Progenitor cell of endocrine pancreas (in vitro differentiated cells): ENCODE results near the gene REXO1. TPM values are rescaled to one million over a fixed set of nuclear protein-coding genes. Genes with fewer than 3 reads are reported as not detected.

Experiments
- DNase-seq: peaks from one replicate; pipeline ENCODE4 v3.0.0; 2021; ENCODE audit warnings: low spot score; ENCODE audit not compliant: unreplicated experiment
- H3K27ac Mint-ChIP-seq: 2 replicates; pipeline ENCODE4 v1.8.0; 2021; ENCODE audit warnings: mild to moderate bottlenecking, moderate library complexity, mixed read lengths
- H3K27me3 Mint-ChIP-seq: 2 replicates; pipeline ENCODE4 v1.8.0; 2021; ENCODE audit warnings: mixed read lengths
- H3K36me3 Mint-ChIP-seq: 2 replicates; pipeline ENCODE4 v1.8.0; 2022; ENCODE audit warnings: mixed read lengths; ENCODE audit not compliant: insufficient read depth
- H3K4me1 Mint-ChIP-seq: 2 replicates; pipeline ENCODE4 v1.8.0; 2021; ENCODE audit warnings: low read depth, mixed read lengths
- H3K4me3 Mint-ChIP-seq: 2 replicates; pipeline ENCODE4 v1.8.0; 2021; ENCODE audit warnings: low read depth, mild to moderate bottlenecking, moderate library complexity, mixed read lengths
- H3K9me3 Mint-ChIP-seq: 2 replicates; pipeline ENCODE4 v1.8.0; 2021; ENCODE audit warnings: low read depth, mixed read lengths
- CTCF ChIP-seq: fragments of 200-600 bp; sonication (generic); IDR thresholded peaks from one replicate; pipeline ENCODE4 v1.5.0; 2021; ENCODE audit warnings: antibody characterized with exemption, mild to moderate bottlenecking; ENCODE audit not compliant: unreplicated experiment
- total RNA-seq: library from RNA; stranded (reverse); gene quantifications from 2 replicates; pipeline ENCODE4 v1.2.1, GENCODE V29; 2021

The REXO1 gene
- total RNA-seq, 1 donor from 2014 or later = 42.8 TPM

DNA sequence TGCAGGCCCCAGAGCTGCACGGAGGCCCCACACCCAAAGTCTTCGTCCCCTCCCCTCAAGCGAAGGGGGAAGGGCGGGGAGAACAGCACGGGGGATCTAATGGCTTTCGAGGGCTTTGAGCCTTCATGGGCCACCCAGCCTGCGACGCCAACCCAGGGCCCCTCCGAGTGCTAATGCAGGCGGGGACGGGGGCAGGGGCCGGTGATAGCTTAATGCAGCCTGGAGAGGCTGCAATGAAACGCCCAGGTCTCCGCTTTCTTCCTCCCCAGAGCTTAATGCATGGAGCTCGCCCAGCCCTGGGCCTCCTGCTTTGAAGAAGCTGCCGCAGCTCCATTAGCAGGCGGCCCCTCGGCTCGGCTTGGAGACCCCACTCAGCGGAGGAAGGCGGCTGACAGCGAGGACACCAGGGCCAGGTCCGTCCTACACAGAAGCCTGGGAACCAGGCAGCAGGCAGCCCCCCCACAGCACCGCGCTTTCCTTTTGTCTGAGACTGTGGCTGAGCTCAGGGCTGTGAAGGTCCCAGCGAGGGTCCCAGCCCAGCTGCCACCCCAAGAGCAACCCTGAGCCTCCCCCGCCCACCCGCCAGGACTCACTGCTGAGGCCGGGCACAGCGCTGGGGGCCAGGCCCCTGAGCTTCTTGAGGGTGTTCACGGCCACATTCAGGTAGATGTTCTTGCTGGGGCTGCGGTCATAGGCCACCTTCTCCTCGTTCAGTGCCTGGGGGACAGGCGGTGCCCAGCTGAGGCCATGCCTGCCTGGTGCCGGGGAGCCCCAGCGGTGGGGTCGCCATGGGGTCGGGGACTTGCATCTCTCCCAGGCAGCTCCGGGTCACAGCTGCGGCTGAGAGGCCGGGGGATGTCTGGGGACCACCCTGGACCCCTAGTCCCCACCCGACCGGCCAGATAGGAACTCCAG is 28.7 kb downstream of the REXO1 start:
- Mint-ChIP-seq H3K27ac (no peak overlapping the region), H3K4me1 (no peaks in the 10 kb centered on the region), H3K9me3 (no peaks in the 10 kb centered on the region), H3K4me3 (no peak overlapping the region), H3K27me3 (no peaks in the 10 kb centered on the region), H3K36me3 (peaks cover 11% of the 10 kb centered on the region)
- no peak for DNase-seq
- TF ChIP-seq CTCF = no peak

DNA sequence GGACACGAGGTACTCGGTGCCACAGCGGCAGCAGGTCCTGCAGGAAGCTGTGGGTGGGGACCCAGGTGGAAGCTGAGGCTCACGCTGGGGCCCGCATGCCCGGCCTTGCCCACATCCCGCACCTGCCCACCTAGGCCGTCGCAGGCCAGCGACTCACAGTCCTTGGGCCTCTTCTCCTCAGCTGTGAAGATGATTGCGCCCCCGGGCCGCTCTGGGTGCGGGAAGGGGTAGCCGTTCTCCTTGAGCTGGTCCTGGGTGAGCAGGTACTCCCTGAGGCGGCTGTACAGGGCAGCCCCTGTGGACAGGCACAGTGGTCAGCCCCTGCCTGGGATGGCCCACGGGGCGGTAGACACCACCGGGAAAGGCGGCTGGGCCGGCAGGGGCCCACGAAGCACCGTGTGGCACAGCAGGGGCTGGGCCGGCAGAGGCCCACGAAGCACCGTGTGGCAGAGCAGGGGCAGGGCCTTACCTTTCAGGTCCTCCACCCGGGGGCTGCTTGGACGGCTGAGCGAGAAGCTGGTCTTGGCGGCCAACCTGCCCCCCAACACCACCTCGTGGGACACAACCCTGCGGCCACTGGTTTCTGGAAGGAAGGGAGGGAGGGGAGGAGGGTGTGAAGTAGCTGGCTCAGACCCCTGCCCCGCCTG is 29.6 kb downstream of the REXO1 start:
- no peaks in the 10 kb centered on the region for H3K4me1 Mint-ChIP-seq

GRCh38 chr19:1817553-1818179 is 30.6 kb downstream of the REXO1 start:
- Mint-ChIP-seq H3K4me1 (peaks cover 5% of the 10 kb centered on the region), H3K9me3 (no peaks in the 10 kb centered on the region), H3K36me3 (peaks cover 9% of the 10 kb centered on the region), H3K27me3 (no peaks in the 10 kb centered on the region), H3K4me3 (no peak overlapping the region), H3K27ac (no peak overlapping the region)
- no peak for DNase-seq
- TF ChIP-seq CTCF = no peak

More for the DNA sequence above, 29.6 kb downstream of the REXO1 start:
- Mint-ChIP-seq H3K4me3 (no peak overlapping the region), H3K36me3 (peaks cover 9% of the 10 kb centered on the region), H3K9me3 (no peaks in the 10 kb centered on the region), H3K27me3 (no peaks in the 10 kb centered on the region), H3K27ac (no peak overlapping the region)
- no peak for TF ChIP-seq CTCF
- no peak for DNase-seq

DNA sequence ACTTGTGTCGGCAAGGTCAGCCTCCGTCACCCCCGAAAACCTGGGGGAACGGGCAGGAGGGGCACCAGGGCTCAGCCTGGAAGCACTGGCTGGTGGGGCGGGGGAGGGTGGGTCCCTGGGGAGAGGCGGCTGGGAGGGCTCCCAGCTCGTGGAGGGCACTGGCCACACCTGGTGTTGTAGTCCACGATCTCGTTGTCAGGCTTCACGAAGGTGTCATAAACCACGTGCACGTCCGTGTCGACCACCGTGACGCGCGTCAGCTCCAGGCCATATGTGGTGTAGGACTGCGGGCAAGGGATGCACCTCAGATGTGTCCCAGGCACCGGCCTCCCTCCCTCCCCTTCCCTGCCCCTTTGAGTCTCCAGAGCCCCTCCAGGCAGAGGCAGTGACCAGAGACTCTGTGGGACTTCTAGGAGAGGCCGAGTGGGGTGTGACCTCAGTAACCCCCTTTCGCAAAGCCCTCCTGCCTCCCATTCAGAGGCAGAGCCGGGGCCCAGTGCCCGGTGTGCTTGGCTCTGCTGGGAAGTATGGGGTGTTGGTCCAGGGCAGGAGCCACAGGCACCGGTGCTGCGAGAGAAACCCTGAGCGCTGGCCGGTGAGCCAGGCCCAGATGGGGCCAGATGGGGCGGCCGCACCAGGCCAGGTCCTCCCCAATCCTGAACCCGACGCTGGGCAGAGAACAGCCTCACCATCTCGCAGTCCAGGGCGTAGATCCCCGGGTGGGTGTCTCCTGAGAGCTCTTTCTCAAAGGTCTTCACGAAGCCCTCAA is 31.6 kb downstream of the REXO1 start:
- no peaks in the 10 kb centered on the region for H3K27me3 Mint-ChIP-seq
- peaks cover 9% of the 10 kb centered on the region for H3K36me3 Mint-ChIP-seq
- H3K27ac Mint-ChIP-seq = no peak overlapping the region
- no peaks in the 10 kb centered on the region for H3K9me3 Mint-ChIP-seq
- peaks cover 8% of the 10 kb centered on the region for H3K4me1 Mint-ChIP-seq
- TF ChIP-seq CTCF = no peak
- no peak for DNase-seq
- H3K4me3 Mint-ChIP-seq = no peak overlapping the region
